Stimulated activated memory B cell treated with anti-CD40 and anti-IgM and Interleukin-4, amounts not matched to agents 10 μg/mL and 1 μg/mL and 100 μg/mL, for 72 hours (primary cell): ENCODE data around the gene TEX22.
A peak's percentile ranks its signal among the peaks of the same experiment; 100 is the strongest.
"Not testable (repeated sequence)": the region's sequence is repeated elsewhere in the genome, so short reads cannot be mapped to it uniquely, and the experiment has no call there.

Experiments
- ATAC-seq: fragments of 150-1000 bp; cut with Tn5 transposase; 2 replicates; pipeline ENCODE4 v1.10.0; 2021
- H3K27ac Mint-ChIP-seq: one replicate; pipeline ENCODE4 v1.8.0; 2022; ENCODE audit warnings: mild to moderate bottlenecking, mixed read lengths
- H3K27me3 Mint-ChIP-seq: one replicate; pipeline ENCODE4 v1.8.0; 2022; ENCODE audit warnings: mixed read lengths
- H3K36me3 Mint-ChIP-seq: one replicate; pipeline ENCODE4 v1.8.0; 2022; ENCODE audit warnings: mixed read lengths
- H3K4me1 Mint-ChIP-seq: one replicate; pipeline ENCODE4 v1.8.0; 2022; ENCODE audit warnings: mixed read lengths
- H3K4me3 Mint-ChIP-seq: one replicate; pipeline ENCODE4 v1.8.0; 2022; ENCODE audit warnings: mild to moderate bottlenecking, moderate library complexity, mixed read lengths
- H3K9me3 Mint-ChIP-seq: one replicate; pipeline ENCODE4 v1.8.0; 2022; ENCODE audit warnings: mixed read lengths

The TEX22 gene

GRCh38 chr14:105358943-105359342, 39.4 kb upstream of the TEX22 start:
- H3K27ac Mint-ChIP-seq: no peak overlapping the region
- H3K9me3 Mint-ChIP-seq: no peaks in the 10 kb centered on the region
- peaks cover 31% of the 10 kb centered on the region for H3K36me3 Mint-ChIP-seq
- H3K27me3 Mint-ChIP-seq: no peaks in the 10 kb centered on the region
- peaks cover 8% of the 10 kb centered on the region for H3K4me1 Mint-ChIP-seq
- ATAC-seq: no peak
- no peak overlapping the region for H3K4me3 Mint-ChIP-seq

GRCh38 chr14:105361412-105361811, 36.9 kb upstream of the TEX22 start:
- not testable (repeated sequence) for H3K9me3 Mint-ChIP-seq, H3K27ac Mint-ChIP-seq, H3K4me3 Mint-ChIP-seq, ATAC-seq, H3K27me3 Mint-ChIP-seq
- Mint-ChIP-seq H3K36me3 (peaks cover 19% of the 10 kb centered on the region), H3K4me1 (peaks cover 10% of the 10 kb centered on the region)

GRCh38 chr14:105363847-105364708, 34.3 kb upstream of the TEX22 start:
- H3K4me1 Mint-ChIP-seq: peaks cover 10% of the 10 kb centered on the region
- ATAC-seq: peak; percentile 77
- H3K9me3 Mint-ChIP-seq: no peaks in the 10 kb centered on the region
- H3K36me3 Mint-ChIP-seq: peaks cover 13% of the 10 kb centered on the region
- H3K4me3 Mint-ChIP-seq: peak overlapping the region; percentile 74
- peak overlapping the region; percentile 36 for H3K27ac Mint-ChIP-seq
- H3K27me3 Mint-ChIP-seq: no peaks in the 10 kb centered on the region

GRCh38 chr14:105365101-105365500, 33.2 kb upstream of the TEX22 start:
- Mint-ChIP-seq H3K4me3 (no peak overlapping the region), H3K36me3 (peaks cover 17% of the 10 kb centered on the region), H3K27me3 (no peaks in the 10 kb centered on the region), H3K9me3 (no peaks in the 10 kb centered on the region), H3K27ac (no peak overlapping the region), H3K4me1 (peaks cover 10% of the 10 kb centered on the region)
- ATAC-seq: no peak

GRCh38 chr14:105365681-105366080, 32.7 kb upstream of the TEX22 start:
- Mint-ChIP-seq H3K36me3 (peaks cover 17% of the 10 kb centered on the region), H3K9me3 (no peaks in the 10 kb centered on the region), H3K27me3 (no peaks in the 10 kb centered on the region), H3K4me3 (no peak overlapping the region), H3K4me1 (peaks cover 11% of the 10 kb centered on the region), H3K27ac (no peak overlapping the region)
- ATAC-seq: no peak

- no peak overlapping the region for H3K27ac Mint-ChIP-seq
- H3K4me1 Mint-ChIP-seq: peaks cover 17% of the 10 kb centered on the region
- H3K9me3 Mint-ChIP-seq: no peaks in the 10 kb centered on the region
- no peak for ATAC-seq
- H3K27me3 Mint-ChIP-seq: no peaks in the 10 kb centered on the region
- no peak overlapping the region for H3K4me3 Mint-ChIP-seq
- peaks cover 18% of the 10 kb centered on the region for H3K36me3 Mint-ChIP-seq
These were observed 31.8 kb upstream of the TEX22 start for GRCh38 chr14:105366386-105367074.

GRCh38 chr14:105367116-105368031, 31.0 kb upstream of the TEX22 start:
- ATAC-seq: no peak
- Mint-ChIP-seq H3K4me3 (no peak overlapping the region), H3K27ac (no peak overlapping the region), H3K27me3 (no peaks in the 10 kb centered on the region), H3K9me3 (no peaks in the 10 kb centered on the region), H3K4me1 (peaks cover 17% of the 10 kb centered on the region), H3K36me3 (peaks cover 18% of the 10 kb centered on the region)

- no peaks in the 10 kb centered on the region for H3K27me3 Mint-ChIP-seq
- no peak overlapping the region for H3K27ac Mint-ChIP-seq
- H3K36me3 Mint-ChIP-seq: peaks cover 19% of the 10 kb centered on the region
These were observed 30.3 kb upstream of the TEX22 start for GRCh38 chr14:105368032-105368417.

GRCh38 chr14:105368426-105368825, 29.9 kb upstream of the TEX22 start:
- Mint-ChIP-seq H3K27me3 (no peaks in the 10 kb centered on the region), H3K27ac (no peak overlapping the region), H3K36me3 (peaks cover 23% of the 10 kb centered on the region), H3K4me3 (no peak overlapping the region), H3K9me3 (no peaks in the 10 kb centered on the region), H3K4me1 (peaks cover 14% of the 10 kb centered on the region)
- no peak for ATAC-seq

More at GRCh38 chr14:105368032-105368417, 30.3 kb upstream of the TEX22 start:
- Mint-ChIP-seq H3K4me3 (no peak overlapping the region), H3K4me1 (peaks cover 17% of the 10 kb centered on the region), H3K9me3 (no peaks in the 10 kb centered on the region)
- ATAC-seq: no peak

GRCh38 chr14:105368910-105369652, 29.3 kb upstream of the TEX22 start:
- peaks cover 23% of the 10 kb centered on the region for H3K36me3 Mint-ChIP-seq
- ATAC-seq: no peak
- peaks cover 7% of the 10 kb centered on the region for H3K4me1 Mint-ChIP-seq
- no peak overlapping the region for H3K27ac Mint-ChIP-seq
- no peaks in the 10 kb centered on the region for H3K9me3 Mint-ChIP-seq
- no peaks in the 10 kb centered on the region for H3K27me3 Mint-ChIP-seq
- no peak overlapping the region for H3K4me3 Mint-ChIP-seq

- Mint-ChIP-seq H3K4me1 (peaks cover 6% of the 10 kb centered on the region), H3K27me3 (no peaks in the 10 kb centered on the region), H3K27ac (no peak overlapping the region), H3K36me3 (peaks cover 23% of the 10 kb centered on the region), H3K4me3 (no peak overlapping the region), H3K9me3 (no peaks in the 10 kb centered on the region)
- ATAC-seq: no peak
These were observed 28.7 kb upstream of the TEX22 start for GRCh38 chr14:105369653-105370040.

- H3K4me1 Mint-ChIP-seq: peaks cover 17% of the 10 kb centered on the region
- no peak for ATAC-seq
- no peak overlapping the region for H3K27ac Mint-ChIP-seq
- H3K9me3 Mint-ChIP-seq: no peaks in the 10 kb centered on the region
- H3K27me3 Mint-ChIP-seq: no peaks in the 10 kb centered on the region
- H3K36me3 Mint-ChIP-seq: peaks cover 25% of the 10 kb centered on the region
- no peak overlapping the region for H3K4me3 Mint-ChIP-seq
These were observed 23.9 kb upstream of the TEX22 start for GRCh38 chr14:105374389-105374788.

- no peaks in the 10 kb centered on the region for H3K9me3 Mint-ChIP-seq
- H3K4me1 Mint-ChIP-seq: peaks cover 16% of the 10 kb centered on the region
- H3K4me3 Mint-ChIP-seq: no peak overlapping the region
- no peaks in the 10 kb centered on the region for H3K27me3 Mint-ChIP-seq
- peak; percentile 63 for ATAC-seq
- no peak overlapping the region for H3K27ac Mint-ChIP-seq
- H3K36me3 Mint-ChIP-seq: peaks cover 19% of the 10 kb centered on the region
These were observed 22.7 kb upstream of the TEX22 start for GRCh38 chr14:105375635-105376057.

- H3K27me3 Mint-ChIP-seq: no peaks in the 10 kb centered on the region
- H3K9me3 Mint-ChIP-seq: no peaks in the 10 kb centered on the region
- H3K4me1 Mint-ChIP-seq: peaks cover 10% of the 10 kb centered on the region
These were observed 21.6 kb upstream of the TEX22 start for GRCh38 chr14:105376521-105377440.

More at GRCh38 chr14:105376521-105377440, 21.6 kb upstream of the TEX22 start:
- Mint-ChIP-seq H3K27ac (no peak overlapping the region), H3K4me3 (no peak overlapping the region), H3K36me3 (peaks cover 13% of the 10 kb centered on the region)
- ATAC-seq: no peak
